ENCODE results near the gene TAS2R8. TPM values are rescaled to one million over a fixed set of nuclear protein-coding genes. Genes with fewer than 3 reads are reported as not detected.
A peak's percentile ranks its signal among the peaks of the same experiment; 100 is the strongest.
"Not testable (repeated sequence)": the region's sequence is repeated elsewhere in the genome, so short reads cannot be mapped to it uniquely, and the experiment has no call there.

Gene TAS2R8
- total RNA-seq (2014; rRNA removed; shearing (Covaris generic)), result not detected in 2 replicates

DNA sequence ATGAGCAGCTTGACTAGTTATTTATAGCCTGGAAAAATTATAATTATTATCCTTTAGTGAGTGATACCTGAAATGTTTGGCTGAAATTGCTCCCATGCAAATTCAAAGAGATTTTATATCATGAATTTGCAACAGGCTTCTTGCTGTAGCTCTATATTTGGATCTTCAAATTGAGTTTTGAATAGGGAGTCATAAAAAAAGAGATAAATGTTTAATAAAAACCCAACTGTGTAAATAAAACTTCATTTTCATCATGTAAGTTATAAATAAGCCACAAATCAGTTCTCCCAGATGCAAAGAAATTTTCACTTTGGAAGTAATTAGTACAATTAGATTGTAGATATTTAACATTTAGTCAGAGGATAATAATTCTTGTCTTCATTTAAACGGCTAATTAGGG lies at the start of gene TAS2R8:
Gene TAS2R8 (minus strand): TSS at position 101 of the 400 bp plus-strand sequence. CDS start 306 bp downstream, outside the sequence.
- no peak for DNase-seq (ENCODE audit: low spot score)

GRCh38 chr12:10855807-10856206 lies 48.7 kb upstream of the TAS2R8 start:
- no peak for DNase-seq (ENCODE audit: low spot score)

DNA sequence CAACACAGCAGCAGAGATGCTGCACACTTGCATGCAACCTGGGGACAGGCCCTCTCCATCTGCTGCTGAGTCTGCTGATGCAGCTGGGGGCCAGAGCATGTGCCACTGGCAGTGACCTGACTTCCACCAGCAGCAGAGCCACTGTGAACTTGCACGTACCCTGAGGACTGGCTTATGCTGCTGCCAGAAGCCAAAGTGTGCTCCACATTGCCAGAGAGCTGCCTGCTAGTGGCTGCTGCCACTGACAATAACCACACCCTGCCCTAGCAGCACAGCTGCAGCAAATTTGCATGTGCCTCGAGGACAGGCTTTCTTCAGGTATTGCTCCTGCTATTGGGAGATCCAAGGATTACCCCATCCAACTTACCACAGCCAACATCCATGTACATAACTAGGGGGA lies 46.7 kb upstream of the TAS2R8 start:
- DNase-seq (ENCODE audit: low spot score), result no peak

- DNase-seq (ENCODE audit: low spot score), result no peak
Observed at GRCh38 chr12:10851243-10851858, 44.3 kb upstream of the TAS2R8 start.

- peak; percentile 70 for DNase-seq (ENCODE audit: low spot score)
Observed at GRCh38 chr12:10849425-10849878, 42.4 kb upstream of the TAS2R8 start, which contains the start of gene PRR4. Gene PRR4 (minus strand): TSS chr12:10849475. CDS start chr12:10849437, 38 bp downstream.

GRCh38 chr12:10847744-10848143 lies 40.7 kb upstream of the TAS2R8 start:
- no peak for DNase-seq (ENCODE audit: low spot score)

DNA sequence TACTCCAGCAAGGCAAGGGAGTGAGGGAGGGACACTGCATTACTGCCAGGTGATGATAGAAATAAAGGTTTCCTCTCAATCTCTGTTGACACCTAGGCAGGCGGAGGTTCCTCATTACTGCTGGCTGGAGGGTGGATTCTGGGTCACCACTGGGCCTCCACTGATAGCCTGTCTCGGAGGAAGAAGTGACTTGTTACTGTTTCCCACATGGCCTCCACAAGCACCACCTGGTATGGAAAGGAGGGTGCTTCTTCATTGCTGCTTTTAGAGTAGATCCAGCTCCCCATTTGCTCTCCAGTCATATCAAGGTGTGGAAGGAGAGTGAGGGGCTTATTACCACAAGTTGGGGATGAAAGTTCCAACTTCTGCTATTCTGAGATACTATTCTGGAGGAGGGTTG lies 35.8 kb upstream of the TAS2R8 start:
- no peak for DNase-seq (ENCODE audit: low spot score)

GRCh38 chr12:10838461-10838860 lies 31.4 kb upstream of the TAS2R8 start:
- no peak for DNase-seq (ENCODE audit: low spot score)

GRCh38 chr12:10829994-10830393 lies 22.9 kb upstream of the TAS2R8 start:
- no peak for DNase-seq (ENCODE audit: low spot score)

DNA sequence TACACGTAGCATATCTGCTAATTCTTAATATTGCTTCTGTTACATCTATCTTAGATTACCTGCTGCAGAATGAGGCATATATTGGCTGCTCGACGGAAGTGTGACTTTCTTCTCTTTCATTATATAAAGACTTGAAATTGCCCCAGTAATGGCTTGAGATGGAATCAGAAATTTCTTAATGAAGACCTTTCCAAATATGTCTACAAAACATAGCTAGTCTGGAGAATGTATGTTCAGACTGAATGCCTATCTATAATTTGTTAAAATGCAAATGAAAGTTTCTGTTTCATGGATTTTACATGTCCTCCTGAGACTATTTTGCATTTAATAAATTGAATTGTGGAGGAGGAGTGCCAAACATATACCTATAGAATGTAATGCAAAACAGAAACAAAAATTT lies 19.2 kb upstream of the TAS2R8 start, which contains the start of gene TAS2R10:
Gene TAS2R10 (minus strand): TSS at position 101 of the 400 bp plus-strand sequence. CDS start 89 bp downstream, at position 12.
- no peak for DNase-seq (ENCODE audit: low spot score)

DNA sequence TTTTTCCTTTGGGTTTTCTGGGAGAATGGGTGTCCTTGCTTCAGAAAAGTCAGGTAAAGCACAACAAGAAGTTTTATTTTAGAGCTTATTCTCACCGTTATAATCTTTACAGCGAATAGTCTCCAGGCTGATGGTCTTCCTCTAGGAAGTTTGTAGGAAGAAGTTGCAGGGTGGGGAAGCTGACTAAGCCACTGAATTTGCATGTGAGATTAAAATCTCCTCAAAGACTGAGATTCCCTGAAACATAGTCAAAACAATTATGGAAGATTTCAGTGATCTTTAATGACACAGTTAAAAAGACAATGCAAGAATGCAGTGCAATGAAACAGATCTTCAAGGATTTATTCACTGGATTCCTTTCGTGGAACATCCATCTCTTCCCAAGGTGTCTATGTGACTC lies 17.9 kb upstream of the TAS2R8 start:
- no peak for DNase-seq (ENCODE audit: low spot score)

DNA sequence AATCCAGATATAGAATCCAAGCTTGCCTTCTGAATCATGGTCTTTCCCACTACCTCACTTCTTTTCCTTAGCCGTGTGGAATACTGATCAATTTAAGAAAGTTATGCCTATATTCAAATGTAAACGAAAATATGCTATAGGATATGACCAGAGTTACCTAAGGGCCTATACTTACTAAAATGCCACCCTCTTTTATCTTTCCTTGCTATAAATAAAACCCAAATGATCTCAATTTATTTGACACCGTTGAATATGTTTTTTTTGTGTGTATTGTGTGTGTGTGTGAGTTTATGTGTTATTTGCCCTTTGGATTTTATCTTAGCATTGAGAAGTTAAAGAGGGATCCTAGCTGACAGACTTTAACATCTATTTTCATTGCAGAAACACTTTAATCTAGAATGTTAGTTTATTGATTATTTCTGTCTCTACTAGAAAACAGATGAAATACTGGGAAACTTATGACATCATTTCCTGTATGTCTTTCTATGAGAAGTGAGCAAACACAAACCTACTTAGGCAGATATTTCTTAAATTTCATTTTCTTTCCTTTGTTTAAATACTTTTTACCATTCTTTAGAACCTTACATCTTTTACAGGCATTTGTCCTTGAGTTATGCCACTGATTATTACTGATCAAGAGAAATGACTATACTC lies 4.9 kb upstream of the TAS2R8 start:
- DNase-seq (ENCODE audit: low spot score), result no peak

DNA sequence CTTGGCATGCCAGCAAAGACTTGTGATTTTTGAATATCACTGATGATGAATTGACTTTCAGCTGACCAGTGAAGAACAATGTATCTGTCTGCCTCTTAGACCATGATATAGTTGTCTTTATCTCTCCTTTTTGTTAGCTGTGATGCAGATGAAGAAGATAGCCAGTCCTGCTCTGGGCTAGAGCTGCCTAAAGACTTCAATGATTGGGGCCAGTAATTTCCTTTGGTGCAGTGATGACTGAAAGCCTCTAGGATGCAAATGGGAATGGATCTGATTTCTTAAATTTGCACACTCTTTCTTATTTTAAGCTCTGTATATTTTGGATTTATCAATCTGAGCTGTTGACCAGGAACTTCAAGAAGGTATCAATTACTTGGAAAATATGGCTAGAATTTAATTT lies 3.0 kb upstream of the TAS2R8 start, which contains the start of gene TAS2R9:
Gene TAS2R9 (minus strand): TSS at position 101 of the 400 bp plus-strand sequence. CDS start 93 bp downstream, at position 8.
- DNase-seq (ENCODE audit: low spot score), result no peak

DNA sequence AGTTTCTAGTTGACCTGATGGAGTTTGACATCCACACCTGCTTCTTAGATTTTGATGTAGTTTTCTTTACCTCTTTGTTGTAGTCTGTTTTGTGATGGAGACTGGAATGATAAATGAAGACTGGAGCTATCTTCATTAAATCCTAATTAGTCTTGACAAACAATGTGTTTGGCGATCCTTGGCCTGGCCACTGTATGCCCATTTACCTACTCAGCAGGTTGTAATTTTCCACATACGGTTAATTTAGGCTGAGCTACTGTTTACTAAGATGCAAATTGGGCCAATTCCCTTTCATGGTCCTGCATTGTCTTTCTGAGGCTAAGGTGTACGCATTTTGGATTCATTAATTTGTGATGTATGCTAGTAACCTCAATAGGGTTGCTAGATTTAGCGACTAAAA lies 4.5 kb downstream of the TAS2R8 start, which contains the start of gene TAS2R7:
Gene TAS2R7 (minus strand): TSS at position 41 of the 400 bp plus-strand sequence. CDS start 57 bp downstream, outside the sequence.
- no peak for DNase-seq (ENCODE audit: low spot score)

DNA sequence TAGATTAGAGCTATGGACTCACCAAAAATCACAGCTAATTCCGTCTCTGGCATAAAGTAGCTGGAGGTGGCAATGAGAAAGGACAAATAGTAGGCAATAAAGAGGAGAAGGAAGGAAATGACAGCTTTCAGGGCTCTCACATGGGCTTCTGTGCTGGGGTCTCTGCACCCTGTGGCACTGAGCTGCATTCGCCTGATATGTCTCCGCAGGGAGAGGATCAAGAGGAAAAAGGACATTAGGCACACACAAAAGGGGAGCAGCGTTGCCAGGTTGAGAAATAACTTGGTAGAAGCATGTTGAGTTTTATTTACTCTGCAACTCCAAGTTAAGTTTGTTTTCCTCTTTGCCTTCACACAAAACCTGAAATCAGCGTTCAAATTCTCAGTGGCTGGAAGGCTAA lies 5.3 kb downstream of the TAS2R8 start:
- no peak for DNase-seq (ENCODE audit: low spot score)

- DNase-seq (ENCODE audit: low spot score), result no peak
Observed at GRCh38 chr12:10794222-10794621, 12.9 kb downstream of the TAS2R8 start.

- not testable (repeated sequence) for DNase-seq (ENCODE audit: low spot score)
Observed at GRCh38 chr12:10791769-10792168, 15.3 kb downstream of the TAS2R8 start.

- no peak for DNase-seq (ENCODE audit: low spot score)
Observed at GRCh38 chr12:10783252-10783651, 23.8 kb downstream of the TAS2R8 start.

DNA sequence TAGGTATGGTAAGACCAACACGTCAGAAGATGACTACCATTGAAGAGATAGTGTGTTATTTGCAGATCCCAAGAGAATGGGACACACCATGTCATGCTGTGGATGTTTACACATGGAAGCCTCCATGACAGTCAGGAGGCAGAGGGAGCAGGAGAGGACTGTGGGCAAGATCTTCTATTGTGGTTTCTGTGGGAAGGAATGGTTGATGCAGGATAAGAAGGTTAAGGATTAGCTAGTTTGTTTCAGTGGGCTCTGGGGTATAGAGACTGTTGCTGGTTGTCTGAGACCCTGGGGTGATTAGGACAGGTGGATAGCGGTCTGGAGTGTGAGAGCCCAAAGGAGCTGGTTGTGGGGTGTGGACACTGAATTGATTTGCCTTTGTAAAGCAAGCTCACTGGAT lies 28.0 kb downstream of the TAS2R8 start:
- DNase-seq (ENCODE audit: low spot score), result no peak

GRCh38 chr12:10771132-10771733 lies 35.9 kb downstream of the TAS2R8 start:
- peak; percentile 37 for DNase-seq (ENCODE audit: low spot score)

GRCh38 chr12:10759657-10760056 lies 47.4 kb downstream of the TAS2R8 start:
- no peak for DNase-seq (ENCODE audit: low spot score)

- no peak for DNase-seq (ENCODE audit: low spot score)
Observed at GRCh38 chr12:10756194-10756593, 50.9 kb downstream of the TAS2R8 start.

Measured in H4 (cell line).